Smooth muscle cell (in vitro differentiated cells): ENCODE measurements around the gene ROPN1. TPM values are rescaled to one million over a fixed set of nuclear protein-coding genes. Genes with fewer than 3 reads are reported as not detected.

Source experiments
- DNase-seq: peaks from one replicate; lab custom pipeline; 2025; ENCODE audit not compliant: unreplicated experiment; lab: John Stamatoyannopoulos, UW
- H2AFZ ChIP-seq: fragments of 200-600 bp; sonication (generic); 2 replicates; pipeline ENCODE4 v1.6.0; 2016; ENCODE audit warnings: antibody characterized with exemption, low read depth, mild to moderate bottlenecking
- H3F3A ChIP-seq: fragments of 200-600 bp; sonication (generic); 2 replicates; pipeline ENCODE4 v1.6.0; 2017; ENCODE audit warnings: antibody characterized with exemption, low read depth
- H3K27ac ChIP-seq: fragments of 200-600 bp; sonication (generic); 2 replicates; pipeline ENCODE4 v1.5.1; 2016; ENCODE audit warnings: low read depth, mild to moderate bottlenecking
- H3K27me3 ChIP-seq: fragments of 200-600 bp; sonication (generic); 2 replicates; pipeline ENCODE4 v1.6.1; 2016; ENCODE audit warnings: low read depth, mild to moderate bottlenecking
- H3K36me3 ChIP-seq: fragments of 200-600 bp; sonication (generic); 2 replicates; pipeline ENCODE4 v1.5.1; 2016; ENCODE audit warnings: low read depth
- H3K4me1 ChIP-seq: fragments of 200-600 bp; sonication (generic); 2 replicates; pipeline ENCODE4 v1.5.1; 2016; ENCODE audit warnings: low read depth
- H3K4me2 ChIP-seq: fragments of 200-600 bp; sonication (generic); 2 replicates; pipeline ENCODE4 v1.6.0; 2016; ENCODE audit warnings: mild to moderate bottlenecking
- H3K4me3 ChIP-seq: fragments of 200-600 bp; sonication (generic); 2 replicates; pipeline ENCODE4 v1.5.1; 2016; ENCODE audit warnings: mild to moderate bottlenecking
- H3K79me2 ChIP-seq: fragments of 200-600 bp; sonication (generic); 2 replicates; pipeline ENCODE4 v1.6.0; 2016; ENCODE audit warnings: low read depth, mild to moderate bottlenecking
- H3K9ac ChIP-seq: fragments of 200-600 bp; sonication (generic); 2 replicates; pipeline ENCODE4 v1.6.0; 2016; ENCODE audit warnings: low read depth
- H3K9me3 ChIP-seq: fragments of 200-600 bp; sonication (generic); replicated peaks from 2 replicates; pipeline ENCODE4 v1.5.1; 2016; ENCODE audit warnings: low read depth
- H4K20me1 ChIP-seq: fragments of 200-600 bp; sonication (generic); 2 replicates; pipeline ENCODE4 v1.6.0; 2016; ENCODE audit warnings: low read depth
- CTCF ChIP-seq: fragments of 200-600 bp; sonication (generic); IDR thresholded peaks from 2 replicates; pipeline ENCODE4 v1.5.1; 2017; ENCODE audit warnings: borderline replicate concordance, mild to moderate bottlenecking, antibody characterized with exemption; ENCODE audit not compliant: insufficient read depth, poor library complexity, severe bottlenecking
- WGBS: methylation state at CpG from one replicate; pipeline ENCODE4 v1.1.7; 2016; ENCODE audit warnings: low lambda C conversion rate; 5-methylcytosine and 5-hydroxymethylcytosine counted together
- polyA plus RNA-seq: library from polyadenylated mRNA; unstranded; fragments of >200 nt; fragmentation: Nextera tagmentation; extraction: Ambion mirVana; gene quantifications from 2 replicates; pipeline ENCODE4 v1.2.1, GENCODE V29; 2016
- total RNA-seq: library from RNA; depleted of rRNA; stranded (reverse); fragments of >200 nt; gene quantifications from 2 replicates; pipeline ENCODE4 v1.2.3, GENCODE V29; 2014

ROPN1 gene
- total and polyA plus RNA-seq, 2 experiments from 2014 or later = not detected

GRCh38 chr3:123919353-123919752, 72.6 kb downstream of the ROPN1 start:
- Histone ChIP-seq H3K36me3 (peaks cover 36% of the 10 kb centered on the region), H3K27ac (no peak overlapping the region), H3K4me1 (no peaks in the 10 kb centered on the region), H3K4me2 (no peak overlapping the region), H3K9ac (no peak overlapping the region), H3F3A (no peaks in the 10 kb centered on the region), H4K20me1 (no peaks in the 10 kb centered on the region), H3K9me3 (peaks cover 24% of the 10 kb centered on the region), H3K4me3 (no peak overlapping the region), H3K27me3 (no peaks in the 10 kb centered on the region), H2AFZ (no peak overlapping the region), H3K79me2 (no peaks in the 10 kb centered on the region)
- no peak for DNase-seq
- 100% methylated on average over 3 of the region's 3 CpGs for WGBS
- no peak for TF ChIP-seq CTCF

Other genes with a start within 250 kb of the ROPN1 start
- gene MYLK, start 107.8 kb downstream of the ROPN1 start, total RNA-seq = 20.8 and 25.5 TPM in 2 replicates
- gene MYLK, start 107.8 kb downstream of the ROPN1 start, polyA plus RNA-seq = 13.6 and 19.5 TPM in 2 replicates
- gene CCDC14, start 30.9 kb downstream of the ROPN1 start, total RNA-seq = 80.9 and 84.6 TPM in 2 replicates
- 15.4 and 16.6 TPM in 2 replicates for gene CCDC14, start 30.9 kb downstream of the ROPN1 start, polyA plus RNA-seq
- gene KALRN, start 41.2 kb upstream of the ROPN1 start, total RNA-seq = 31.1 and 41.3 TPM in 2 replicates
- gene KALRN, start 41.2 kb upstream of the ROPN1 start, polyA plus RNA-seq = 26.1 and 26.2 TPM in 2 replicates